Measurements from ENCODE around the gene LONP1. TPM values are rescaled to one million over a fixed set of nuclear protein-coding genes. Genes with fewer than 3 reads are reported as not detected.

The LONP1 gene
- total RNA-seq, 1 experiment from 2014 or later, result 180 TPM

DNA sequence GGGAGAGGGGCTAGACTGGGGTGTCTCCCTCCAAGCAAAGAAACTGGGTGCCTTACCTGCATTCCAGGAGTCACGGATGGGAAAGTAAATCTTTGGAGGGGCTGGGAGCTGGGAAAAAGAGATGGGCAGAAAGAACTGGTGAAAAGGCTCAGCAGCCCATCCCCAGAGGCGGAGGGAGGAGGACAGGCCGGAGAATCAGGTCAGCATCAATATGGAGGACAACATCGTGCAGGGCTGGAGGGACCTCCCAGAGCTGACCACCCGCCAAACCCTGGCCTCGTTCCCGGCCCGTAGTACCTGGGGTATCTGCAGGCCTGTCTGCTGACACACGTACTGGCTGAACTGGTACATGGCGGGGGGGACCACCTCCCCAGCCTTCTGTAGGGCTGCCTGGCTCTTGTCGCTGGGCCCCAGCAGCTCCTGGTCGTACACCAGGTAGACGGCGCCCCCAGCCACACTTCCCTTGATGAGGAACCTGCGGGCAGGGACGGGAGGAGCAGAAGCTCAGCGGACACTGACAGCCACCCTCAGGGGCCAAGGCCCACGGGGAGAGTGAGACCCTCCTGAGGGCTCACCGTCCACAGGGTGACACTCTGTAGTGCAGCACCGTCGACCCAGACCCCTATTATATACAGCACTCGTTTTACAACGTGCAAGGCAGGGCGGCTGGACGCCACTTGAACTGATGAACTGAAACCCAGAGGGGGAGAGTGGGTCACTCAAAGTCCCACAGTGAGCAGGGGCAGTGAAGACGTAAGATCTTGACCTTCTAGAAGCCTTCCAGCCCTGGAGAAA is 40.5 kb downstream of the LONP1 start:
- Histone ChIP-seq H3K9ac (ENCODE audit: low read length) (peak overlapping the region; percentile 96), H2AFZ (ENCODE audit: low read depth, low read length, poor library complexity, severe bottlenecking) (no peak overlapping the region), H3K9me2 (ENCODE audit: insufficient read depth) (no peaks in the 10 kb centered on the region), H4K20me1 (ENCODE audit: insufficient read depth) (no peaks in the 10 kb centered on the region), H3K4me3 (replicated peaks in 1 of 2; ENCODE audit: low read depth in 1 of 2, low read length in 2 of 2) (peak overlapping the region; percentile 84 to 99), H3K36me3 (ENCODE audit: control insufficient read depth in 1 of 2, insufficient read depth in 2 of 2, low read length in 2 of 2) (no peaks in the 10 kb centered on the region), H3K79me2 (ENCODE audit: insufficient read depth, low read length) (peaks cover 12% of the 10 kb centered on the region), H3K27me3 (ENCODE audit: insufficient read depth, low read length) (no peaks in the 10 kb centered on the region), H3K27ac (ENCODE audit: low read depth, low read length) (peak overlapping the region; percentile 69), H3K9me3 (ENCODE audit: control insufficient read depth in 1 of 2, insufficient read depth in 1 of 2, low read depth in 1 of 2, low read length in 2 of 2) (no peaks in the 10 kb centered on the region), H3K4me1 (ENCODE audit: control insufficient read depth in 1 of 2, insufficient read depth in 2 of 2, low read length in 2 of 2) (peaks cover 5 to 17% of the 10 kb centered on the region in 2 experiments; a peak in 2 of 4 replicates), H3K4me2 (ENCODE audit: low read length) (peak overlapping the region; percentile 95)
- ChIA-PET RAD21 (ENCODE audit: low non-redundant PET in 1 of 2, low total read pairs in 2 of 2, uncharacterized antibody in 2 of 2, unreplicated experiment in 2 of 2) (no interaction called here), POLR2A (interaction anchor here (0.5 kb wide), 1 partner anchor 23 kb away, joined by 4 read pairs; no protein-coding TSS in a partner anchor), CTCF (interaction anchor here (1.0 kb wide), 1 partner anchor 10 kb away, joined by 4 read pairs; the partner anchor contains the start of gene RPL36)
- intact Hi-C loops (cut with micrococcal nuclease), result loop anchor here (1.0 to 2.0 kb wide), 2 partner anchors 41 to 111 kb away; partner anchors contain the start of genes CATSPERD, DUS3L and LONP1
- no peak for DNase-seq (ENCODE audit: low read depth, low spot score)
- no peak for ATAC-seq
- BruUV-seq (replicated peaks), result no TSS peak
- TF ChIP-seq MAX (IDR thresholded peaks at IDR 0.05) (no peak), SP1 (IDR thresholded peaks at IDR 0.05; ENCODE audit: low read depth) (no peak), ZFX (IDR thresholded peaks at IDR 0.05) (no peak), POLR2A (IDR thresholded peaks at IDR 0.05; ENCODE audit: borderline replicate concordance, extremely low read depth, insufficient read depth, insufficient read length) (no peak), ATF3 (IDR thresholded peaks at IDR 0.05) (no peak), REST (IDR thresholded peaks at IDR 0.05; ENCODE audit: low read depth) (no peak), CEBPB (IDR thresholded peaks at IDR 0.05; ENCODE audit: low read depth) (no peak), POLR2AphosphoS5 (IDR thresholded peaks at IDR 0.05; ENCODE audit: low read depth, low read length) (no peak), JUND (IDR thresholded peaks at IDR 0.05) (no peak), FOSL1 (IDR thresholded peaks at IDR 0.05; ENCODE audit: low read depth) (no peak), RAD21 (IDR thresholded peaks at IDR 0.05; ENCODE audit: low read depth) (no peak), SRF (IDR thresholded peaks at IDR 0.05; ENCODE audit: low read depth) (no peak), ELF1 (IDR thresholded peaks at IDR 0.05; ENCODE audit: borderline replicate concordance, low read depth) (no peak)
- TF ChIP-seq, protein P1, sequence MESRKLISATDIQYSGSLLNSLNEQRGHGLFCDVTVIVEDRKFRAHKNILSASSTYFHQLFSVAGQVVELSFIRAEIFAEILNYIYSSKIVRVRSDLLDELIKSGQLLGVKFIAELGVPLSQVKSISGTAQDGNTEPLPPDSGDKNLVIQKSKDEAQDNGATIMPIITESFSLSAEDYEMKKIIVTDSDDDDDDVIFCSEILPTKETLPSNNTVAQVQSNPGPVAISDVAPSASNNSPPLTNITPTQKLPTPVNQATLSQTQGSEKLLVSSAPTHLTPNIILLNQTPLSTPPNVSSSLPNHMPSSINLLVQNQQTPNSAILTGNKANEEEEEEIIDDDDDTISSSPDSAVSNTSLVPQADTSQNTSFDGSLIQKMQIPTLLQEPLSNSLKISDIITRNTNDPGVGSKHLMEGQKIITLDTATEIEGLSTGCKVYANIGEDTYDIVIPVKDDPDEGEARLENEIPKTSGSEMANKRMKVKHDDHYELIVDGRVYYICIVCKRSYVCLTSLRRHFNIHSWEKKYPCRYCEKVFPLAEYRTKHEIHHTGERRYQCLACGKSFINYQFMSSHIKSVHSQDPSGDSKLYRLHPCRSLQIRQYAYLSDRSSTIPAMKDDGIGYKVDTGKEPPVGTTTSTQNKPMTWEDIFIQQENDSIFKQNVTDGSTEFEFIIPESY (IDR thresholded peaks at IDR 0.05; ENCODE audit: extremely low read depth, insufficient replicate concordance, low read length), result no peak
- TF ChIP-seq, protein P2, sequence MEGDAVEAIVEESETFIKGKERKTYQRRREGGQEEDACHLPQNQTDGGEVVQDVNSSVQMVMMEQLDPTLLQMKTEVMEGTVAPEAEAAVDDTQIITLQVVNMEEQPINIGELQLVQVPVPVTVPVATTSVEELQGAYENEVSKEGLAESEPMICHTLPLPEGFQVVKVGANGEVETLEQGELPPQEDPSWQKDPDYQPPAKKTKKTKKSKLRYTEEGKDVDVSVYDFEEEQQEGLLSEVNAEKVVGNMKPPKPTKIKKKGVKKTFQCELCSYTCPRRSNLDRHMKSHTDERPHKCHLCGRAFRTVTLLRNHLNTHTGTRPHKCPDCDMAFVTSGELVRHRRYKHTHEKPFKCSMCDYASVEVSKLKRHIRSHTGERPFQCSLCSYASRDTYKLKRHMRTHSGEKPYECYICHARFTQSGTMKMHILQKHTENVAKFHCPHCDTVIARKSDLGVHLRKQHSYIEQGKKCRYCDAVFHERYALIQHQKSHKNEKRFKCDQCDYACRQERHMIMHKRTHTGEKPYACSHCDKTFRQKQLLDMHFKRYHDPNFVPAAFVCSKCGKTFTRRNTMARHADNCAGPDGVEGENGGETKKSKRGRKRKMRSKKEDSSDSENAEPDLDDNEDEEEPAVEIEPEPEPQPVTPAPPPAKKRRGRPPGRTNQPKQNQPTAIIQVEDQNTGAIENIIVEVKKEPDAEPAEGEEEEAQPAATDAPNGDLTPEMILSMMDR (IDR thresholded peaks at IDR 0.05 in 2 of 3, conservative IDR thresholded peaks at IDR 0.05 in 1 of 3; ENCODE audit: borderline replicate concordance in 1 of 3, insufficient read depth in 1 of 3, low read depth in 2 of 3, low read length in 2 of 3), result no peak
